GM12865 (cell line): ENCODE data around the gene PIK3CG.

ENCODE experiments used
- DNase-seq: peaks from one replicate; pipeline ENCODE4 v3.0.0; 2010; ENCODE audit warnings: low read depth
- H3K4me3 ChIP-seq: 2 replicates; pipeline ENCODE4 v1.5.1; 2011; ENCODE audit warnings: mild to moderate bottlenecking, low read depth, low read length, control low read depth
- TF ChIP-seq, protein P1 (sequence below): IDR thresholded peaks from 2 replicates; pipeline ENCODE4 v1.5.1; 2011; ENCODE audit warnings: low read length, control low read depth, low read depth, inconsistent platforms; ENCODE audit not compliant: insufficient read depth; ENCODE audit errors: missing control alignments

The PIK3CG gene

GRCh38 chr7:106865130-106866041 is at the start of gene PIK3CG:
PIK3CG (plus strand) TSS chr7:106865282; CDS start chr7:106867562, 2,280 bp downstream.
- TF ChIP-seq, protein P1, sequence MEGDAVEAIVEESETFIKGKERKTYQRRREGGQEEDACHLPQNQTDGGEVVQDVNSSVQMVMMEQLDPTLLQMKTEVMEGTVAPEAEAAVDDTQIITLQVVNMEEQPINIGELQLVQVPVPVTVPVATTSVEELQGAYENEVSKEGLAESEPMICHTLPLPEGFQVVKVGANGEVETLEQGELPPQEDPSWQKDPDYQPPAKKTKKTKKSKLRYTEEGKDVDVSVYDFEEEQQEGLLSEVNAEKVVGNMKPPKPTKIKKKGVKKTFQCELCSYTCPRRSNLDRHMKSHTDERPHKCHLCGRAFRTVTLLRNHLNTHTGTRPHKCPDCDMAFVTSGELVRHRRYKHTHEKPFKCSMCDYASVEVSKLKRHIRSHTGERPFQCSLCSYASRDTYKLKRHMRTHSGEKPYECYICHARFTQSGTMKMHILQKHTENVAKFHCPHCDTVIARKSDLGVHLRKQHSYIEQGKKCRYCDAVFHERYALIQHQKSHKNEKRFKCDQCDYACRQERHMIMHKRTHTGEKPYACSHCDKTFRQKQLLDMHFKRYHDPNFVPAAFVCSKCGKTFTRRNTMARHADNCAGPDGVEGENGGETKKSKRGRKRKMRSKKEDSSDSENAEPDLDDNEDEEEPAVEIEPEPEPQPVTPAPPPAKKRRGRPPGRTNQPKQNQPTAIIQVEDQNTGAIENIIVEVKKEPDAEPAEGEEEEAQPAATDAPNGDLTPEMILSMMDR: no peak
- peak; percentile 70 for DNase-seq
- peak within 1 kb of the TSS; percentile 48 for H3K4me3 ChIP-seq

DNA sequence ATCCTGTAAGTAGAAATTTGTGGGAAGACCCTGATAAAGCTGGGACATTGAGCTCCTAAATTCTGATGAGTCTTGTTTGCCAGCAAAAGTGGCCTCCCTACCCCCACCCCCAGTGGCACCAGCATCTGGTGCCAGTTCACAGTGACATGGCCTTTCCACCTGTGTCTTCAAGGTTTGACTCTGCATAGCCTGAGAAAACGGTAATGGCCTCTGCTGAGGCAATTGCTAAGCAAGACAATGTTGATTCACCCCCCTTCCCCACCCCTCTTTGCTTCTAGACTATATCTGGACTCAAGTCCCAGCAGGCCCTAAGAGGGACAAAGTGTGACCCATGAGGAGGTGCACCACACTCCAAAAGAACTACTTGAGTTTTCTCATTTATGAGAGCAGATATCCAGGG is 48.0 kb upstream of the PIK3CG start:
- DNase-seq: no peak
- TF ChIP-seq, protein P1: no peak
- no peak overlapping the region for H3K4me3 ChIP-seq

DNA sequence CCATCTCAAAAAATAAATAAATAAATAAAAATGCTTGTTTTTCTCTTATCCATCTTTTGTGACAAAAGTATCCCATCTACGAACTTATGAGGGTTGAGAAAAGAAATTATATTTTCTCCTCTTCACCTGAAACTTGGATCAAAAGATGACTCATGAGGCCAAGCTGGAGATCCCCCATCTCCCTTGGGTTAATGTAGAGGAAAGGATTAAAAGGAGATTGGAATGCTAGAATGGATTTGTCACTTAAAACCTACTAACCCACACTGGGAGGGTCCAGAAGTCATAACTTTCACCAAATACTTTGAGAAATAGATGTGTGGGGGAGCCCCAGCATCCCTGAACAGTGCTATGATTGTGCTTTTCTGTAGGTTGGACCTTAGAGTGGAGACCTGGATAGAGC is 46.3 kb upstream of the PIK3CG start:
- no peak for DNase-seq
- TF ChIP-seq, protein P1: no peak
- H3K4me3 ChIP-seq: no peak overlapping the region

DNA sequence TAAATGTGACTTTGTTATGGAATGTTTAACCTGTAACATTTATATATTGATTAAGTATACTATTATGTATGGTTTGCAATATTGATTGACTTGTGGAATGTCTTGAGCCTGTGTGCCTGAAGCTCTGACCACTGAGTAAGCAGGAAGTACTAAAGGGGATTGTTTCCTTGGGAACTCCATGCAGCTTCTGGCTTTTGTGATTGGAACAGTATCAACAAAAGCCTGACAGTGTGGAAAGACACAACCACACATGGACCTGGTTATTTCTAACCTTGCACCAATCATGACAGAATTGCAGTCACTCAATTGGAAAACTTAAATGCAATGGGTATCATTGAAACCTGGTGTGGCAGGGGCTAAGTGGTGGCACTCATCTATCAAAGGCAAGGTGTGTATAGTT is 45.5 kb upstream of the PIK3CG start:
- no peak for DNase-seq
- no peak overlapping the region for H3K4me3 ChIP-seq

GRCh38 chr7:106820321-106821217 is 44.5 kb upstream of the PIK3CG start:
- no peak for DNase-seq
- no peak overlapping the region for H3K4me3 ChIP-seq
- TF ChIP-seq, protein P1: no peak

More for the DNA sequence above, 45.5 kb upstream of the PIK3CG start:
- TF ChIP-seq, protein P1: no peak

DNA sequence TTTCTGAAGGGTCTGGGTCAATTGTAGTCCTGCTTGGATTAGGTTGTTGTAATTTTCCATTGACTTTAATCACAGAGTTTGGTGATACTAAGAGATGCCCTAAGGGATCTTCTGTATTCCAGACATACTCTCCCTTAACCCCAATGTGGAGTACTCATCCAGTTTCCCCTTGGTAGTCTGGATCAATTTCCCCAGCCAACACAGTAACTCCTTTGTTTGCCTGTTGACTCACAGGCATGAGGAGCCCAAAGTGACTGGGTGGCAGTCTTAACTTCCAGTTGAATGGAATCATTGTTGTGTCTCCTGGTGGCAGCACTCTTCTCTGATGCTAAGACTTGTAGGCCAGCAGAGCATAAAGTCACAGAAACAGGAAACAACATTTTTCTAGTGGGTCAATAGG is 41.5 kb upstream of the PIK3CG start:
- H3K4me3 ChIP-seq: no peak overlapping the region
- TF ChIP-seq, protein P1: no peak
- DNase-seq: no peak
